K562 (cell line): ENCODE data around the gene PPP1R14C. TPM values are rescaled to one million over a fixed set of nuclear protein-coding genes. Genes with fewer than 3 reads are reported as not detected.
"Not testable (repeated sequence)": the region's sequence is repeated elsewhere in the genome, so short reads cannot be mapped to it uniquely, and the experiment has no call there.

Experiments
- ATAC-seq: fragments of 200-7000 bp; cut with Tn5 transposase; 3 replicates; pipeline ENCODE4 v1.9.1; 2020; ENCODE audit warnings: moderate library complexity
- BruUV-seq: library from RNA; stranded (reverse); fragments of 400-500 nt; replicated peaks from 2 replicates; lab custom pipeline; 2021; lab: Mats Ljungman, UMichigan
- CTCF ChIA-PET: fragments of 300-600 bp; formaldehyde crosslinking; extraction: SDS; loops from one replicate; lab custom pipeline; 2021; ENCODE audit warnings: low intra/inter-chr PET ratio; lab: Yijun Ruan, JAX
- POLR2A ChIA-PET: fragments of 300-600, 350-650 bp; sonication (Branson Sonifier 250); formaldehyde crosslinking; extraction: SDS; loops from one replicate; lab custom pipeline; 2021; ENCODE audit warnings: antibody characterized with exemption, inconsistent platforms; lab: Yijun Ruan, JAX
- DNase-seq, 4 experiments: peaks; one replicate each; pipeline versions ENCODE4 v3.0.0 to v3.0.0-alpha.2; 2011 to 2018; ENCODE audit warnings: low spot score in 3 of 4, mixed read lengths in 3 of 4; ENCODE audit errors: extremely low read depth in 1 of 4
- FAIRE-seq: peaks from 2 replicates; lab custom pipeline; 2011; peaks lifted over from hg19 to GRCh38; lab: Jason Lieb, UNC
- H2AFZ ChIP-seq: 2 replicates; pipeline ENCODE4 v1.6.0; 2011; ENCODE audit warnings: low read depth, low read length, control low read depth, inconsistent platforms
- H3K27ac ChIP-seq: fragments of 200-600 bp; 3 replicates; pipeline ENCODE4 v1.8.0; 2011; ENCODE audit warnings: low read depth, mild to moderate bottlenecking, control low read depth, inconsistent platforms, low read length, moderate library complexity, mixed read lengths; ENCODE audit errors: extremely low read depth
- H3K27me3 ChIP-seq, 2 experiments: fragments of 300-600 bp in 1 of 2; 2 replicates in 1 of 2; 3 replicates in 1 of 2; pipeline versions ENCODE4 v1.6.0 to v1.8.0; 2011; ENCODE audit warnings: inconsistent platforms in 2 of 2, low read length in 2 of 2, mild to moderate bottlenecking in 1 of 2, mixed read lengths in 1 of 2, moderate library complexity in 1 of 2; ENCODE audit not compliant: control insufficient read depth in 2 of 2, insufficient read depth in 2 of 2
- H3K36me3 ChIP-seq: fragments of 300-600 bp; 3 replicates; pipeline ENCODE4 v1.8.0; 2011; ENCODE audit warnings: mild to moderate bottlenecking, low read length, inconsistent platforms; ENCODE audit not compliant: control insufficient read depth, insufficient read depth
- H3K4me1 ChIP-seq, 2 experiments: fragments of 200-600 bp in 1 of 2; replicated peaks in 1 of 2; 2 replicates in 1 of 2; 3 replicates in 1 of 2; pipeline versions ENCODE4 v1.5.1 to v1.8.0; 2011; ENCODE audit warnings: inconsistent platforms in 2 of 2, low read length in 2 of 2, mild to moderate bottlenecking in 1 of 2, mixed read lengths in 1 of 2, moderate library complexity in 1 of 2; ENCODE audit not compliant: control insufficient read depth in 2 of 2, insufficient read depth in 2 of 2
- H3K4me2 ChIP-seq: 2 replicates; pipeline ENCODE4 v1.6.1; 2011; ENCODE audit warnings: low read length, control low read depth, inconsistent platforms, mixed read lengths; ENCODE audit not compliant: insufficient read depth
- H3K4me3 ChIP-seq: fragments of 200-600 bp; sonication (generic), shearing (Covaris generic); 2 replicates; pipeline ENCODE4 v1.5.1; 2016; ENCODE audit warnings: control low read depth, inconsistent platforms
- H3K79me2 ChIP-seq: fragments of 200-600 bp; 3 replicates; pipeline ENCODE4 v1.8.0; 2011; ENCODE audit warnings: low read length, inconsistent platforms; ENCODE audit not compliant: control insufficient read depth, insufficient read depth
- H3K9ac ChIP-seq, 2 experiments: 2 replicates each; pipeline versions ENCODE4 v1.6.0 to v1.6.1; 2011; ENCODE audit warnings: low read depth in 2 of 2, low read length in 2 of 2, control low read depth in 1 of 2, inconsistent platforms in 1 of 2, mild to moderate bottlenecking in 1 of 2, mixed read lengths in 1 of 2; ENCODE audit not compliant: insufficient read depth in 1 of 2
- H3K9me1 ChIP-seq: one replicate; pipeline ENCODE4 v1.6.0; 2011; ENCODE audit warnings: inconsistent platforms, mild to moderate bottlenecking, low read length, moderate library complexity; ENCODE audit not compliant: control insufficient read depth, insufficient read depth
- H3K9me3 ChIP-seq: replicated peaks from 2 replicates; pipeline ENCODE4 v1.5.1; 2011; ENCODE audit warnings: low read depth, low read length, inconsistent platforms; ENCODE audit not compliant: control insufficient read depth, insufficient read depth
- H4K20me1 ChIP-seq: replicated peaks from 2 replicates; pipeline ENCODE4 v1.6.1; 2011; ENCODE audit warnings: low read length, inconsistent platforms, mixed read lengths; ENCODE audit not compliant: control insufficient read depth, insufficient read depth
- HEY1 ChIP-seq: fragments of 250-450 bp; sonication (Bioruptor Pico); IDR thresholded peaks from 2 replicates; pipeline ENCODE4 v1.5.0; 2020; ENCODE audit warnings: mild to moderate bottlenecking, moderate library complexity, borderline replicate concordance
- KDM1A ChIP-seq, 2 experiments: fragments of 450-650 bp; IDR thresholded peaks; 2 replicates each; pipeline ENCODE4 v1.6.1; 2016; ENCODE audit warnings: mild to moderate bottlenecking in 2 of 2
- MEF2A ChIP-seq: IDR thresholded peaks from 2 replicates; pipeline ENCODE4 v1.6.1; 2011; ENCODE audit warnings: low read depth, mild to moderate bottlenecking, low read length, moderate library complexity; ENCODE audit not compliant: control insufficient read depth
- NR2C1 ChIP-seq, 2 experiments: fragments of 450-650 bp; IDR thresholded peaks; 2 replicates each; pipeline ENCODE4 v1.6.1; 2017; ENCODE audit warnings: mild to moderate bottlenecking in 2 of 2, antibody characterized with exemption in 1 of 2, inconsistent platforms in 1 of 2, missing compliant biosample characterization in 1 of 2, missing genetic modification characterization in 1 of 2
- PCBP1 ChIP-seq: fragments of 200-400 bp; formaldehyde crosslinking; IDR thresholded peaks from 2 replicates; pipeline ENCODE4 v1.6.1; 2018; ENCODE audit warnings: mild to moderate bottlenecking, low read depth, low read length; ENCODE audit not compliant: poor library complexity, severe bottlenecking
- RFX5 ChIP-seq: IDR thresholded peaks from 2 replicates; pipeline ENCODE4 v1.6.1; 2011; ENCODE audit warnings: low read depth, mild to moderate bottlenecking, improper control_type of control experiment, low read length
- ZFX ChIP-seq: sonication (generic); formaldehyde crosslinking; IDR thresholded peaks from 2 replicates; pipeline ENCODE4 v1.8.0; 2022; ENCODE audit warnings: mild to moderate bottlenecking, missing genetic modification reagents, moderate library complexity
- ZNF146 ChIP-seq: IDR thresholded peaks from one replicate; pipeline ENCODE4 v1.6.1; 2018; ENCODE audit warnings: missing compliant biosample characterization; ENCODE audit not compliant: unreplicated experiment
- WGBS: fragments of 100-300 bp; shearing (Covaris generic); methylation state at CpG from one replicate; pipeline ENCODE4 v1.1.6; 2016; ENCODE audit warnings: low coverage, mixed read lengths; ENCODE audit not compliant: insufficient coverage; ENCODE audit errors: missing lambda C conversion rate; 5-methylcytosine and 5-hydroxymethylcytosine counted together
- in situ Hi-C: fragments of 300-500 bp; cut with MboI; formaldehyde crosslinking; loops from 4 replicates; pipeline ENCODE4 v1.15.0; 2018; ENCODE audit warnings: inconsistent platforms, mixed read lengths
- intact Hi-C: fragments of 100-400 bp; cut with micrococcal nuclease; formaldehyde crosslinking; loops from 2 replicates; pipeline ENCODE4 v1.14.2; 2022
- polyA plus RNA-seq, 8 experiments: library from polyadenylated mRNA; depleted of rRNA in 4 of 8; stranded (reverse) in 5 of 8; unstranded in 3 of 8; fragments of >200 nt; fragmentation: Nextera tagmentation in 2 of 8; fragmentation: Illumina TruSeq in 1 of 8; extraction: Ambion mirVana in 2 of 8; extraction: Trizol in 1 of 8; gene quantifications; 2 replicates each; pipeline versions ENCODE4 v1.2.1 to v1.2.3, GENCODE V29; 2011 to 2014; ENCODE audit warnings: inconsistent platforms in 1 of 8, missing spikeins in 1 of 8
- total RNA-seq, 7 experiments: library from RNA; depleted of rRNA in 6 of 7; stranded (reverse); fragments of >200 nt in 6 of 7; fragmentation: Illumina TruSeq in 2 of 7; extraction: Trizol in 2 of 7; gene quantifications; 2 replicates each; pipeline versions ENCODE4 v1.2.1 to v1.2.3, GENCODE V29; 2011 to 2021; ENCODE audit warnings: low replicate concordance in 1 of 7
- TF ChIP-seq, protein P1 (sequence below), 2 experiments: fragments of 450-650 bp; conservative IDR thresholded peaks; 2 replicates each; pipeline ENCODE4 v1.6.1; 2017; ENCODE audit warnings: mild to moderate bottlenecking in 2 of 2, moderate library complexity in 2 of 2

Gene PPP1R14C
- total and polyA plus RNA-seq, 9 of the 15 experiments (the other 6 are each of a cell fraction or from before 2014, with no cell fraction given): 4.5 to 16.6 (median 11.9) TPM

DNA sequence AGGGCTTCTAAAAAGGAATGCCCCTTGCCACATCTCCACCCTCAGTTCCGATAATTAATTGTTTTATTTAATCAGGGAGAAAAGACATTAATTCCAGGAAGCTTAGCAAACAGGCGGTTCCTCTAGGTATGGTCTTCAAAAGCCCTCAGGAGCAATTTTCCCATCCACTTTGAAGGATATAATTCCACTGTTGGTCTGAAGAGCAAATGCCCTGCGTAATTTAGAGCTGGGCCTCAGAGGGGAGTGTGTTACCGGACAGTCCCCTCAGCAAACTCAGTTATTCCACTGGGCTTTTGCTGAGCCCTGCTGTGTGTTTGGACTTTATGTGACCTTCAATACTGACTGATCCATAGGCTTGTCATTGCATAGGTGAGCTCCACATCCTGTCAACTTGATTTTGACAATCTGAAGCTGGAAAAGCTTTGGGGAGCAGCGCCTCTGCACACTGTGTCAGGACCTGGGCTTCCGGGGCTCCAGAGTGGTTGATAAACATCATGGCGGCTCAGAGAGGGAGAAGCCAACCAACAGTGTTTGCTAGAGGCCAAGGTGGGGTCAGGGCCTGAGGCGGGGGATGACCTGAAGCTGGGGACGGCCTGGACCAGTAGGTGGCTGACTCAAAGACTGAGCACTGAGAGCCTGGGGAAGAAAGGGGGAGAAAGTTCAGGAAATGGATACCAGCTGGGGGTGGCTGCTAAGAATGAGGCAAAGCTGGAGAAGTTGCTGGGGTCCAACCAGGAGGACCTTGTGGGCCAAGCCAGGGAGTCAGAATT is 43.5 kb downstream of the PPP1R14C start (continued):
- TF ChIP-seq, protein P1, sequence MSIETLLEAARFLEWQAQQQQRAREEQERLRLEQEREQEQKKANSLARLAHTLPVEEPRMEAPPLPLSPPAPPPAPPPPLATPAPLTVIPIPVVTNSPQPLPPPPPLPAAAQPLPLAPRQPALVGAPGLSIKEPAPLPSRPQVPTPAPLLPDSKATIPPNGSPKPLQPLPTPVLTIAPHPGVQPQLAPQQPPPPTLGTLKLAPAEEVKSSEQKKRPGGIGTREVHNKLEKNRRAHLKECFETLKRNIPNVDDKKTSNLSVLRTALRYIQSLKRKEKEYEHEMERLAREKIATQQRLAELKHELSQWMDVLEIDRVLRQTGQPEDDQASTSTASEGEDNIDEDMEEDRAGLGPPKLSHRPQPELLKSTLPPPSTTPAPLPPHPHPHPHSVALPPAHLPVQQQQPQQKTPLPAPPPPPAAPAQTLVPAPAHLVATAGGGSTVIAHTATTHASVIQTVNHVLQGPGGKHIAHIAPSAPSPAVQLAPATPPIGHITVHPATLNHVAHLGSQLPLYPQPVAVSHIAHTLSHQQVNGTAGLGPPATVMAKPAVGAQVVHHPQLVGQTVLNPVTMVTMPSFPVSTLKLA (conservative IDR thresholded peaks at IDR 0.05): no peak
- TF ChIP-seq MEF2A (no peak), ZFX (CRISPR knock-in tag) (no peak), ZNF146 (CRISPR knock-in tag) (no peak), HEY1 (CRISPR knock-in tag) (no peak), PCBP1 (no peak), RFX5 (no peak)

DNA sequence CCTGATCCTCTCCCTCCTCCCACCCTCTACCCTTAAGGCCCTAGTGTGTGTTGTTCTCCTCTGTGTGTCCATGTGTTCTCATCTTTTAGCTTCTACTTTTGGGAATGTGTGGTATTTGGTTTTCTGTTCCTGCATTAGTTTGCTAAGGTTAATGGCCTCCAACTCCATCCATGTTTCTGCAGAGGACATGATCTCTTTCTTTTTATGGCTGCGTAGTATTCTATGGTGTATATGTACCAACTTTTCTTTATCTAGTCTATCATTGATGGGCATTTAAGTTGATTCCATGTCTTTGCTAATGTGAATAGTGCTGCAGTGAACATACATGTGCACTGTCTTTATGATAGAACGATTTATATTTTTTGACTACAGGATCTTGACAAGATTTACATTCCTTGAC is 44.6 kb downstream of the PPP1R14C start:
- BruUV-seq: not testable (repeated sequence)
- WGBS: 86% methylated on average over 2 of the region's 2 CpGs

More for the DNA sequence above, 44.6 kb downstream of the PPP1R14C start:
- intact Hi-C loops: loop anchor here (5.0 kb wide), 1 partner anchor 105 kb away; no protein-coding TSS in a partner anchor
- H3K4me3 ChIP-seq; DNase-seq; H3K9me3 ChIP-seq; H3K9me1 ChIP-seq; in situ Hi-C loops; H3K27me3 ChIP-seq; ATAC-seq; FAIRE-seq; H4K20me1 ChIP-seq; H2AFZ ChIP-seq; H3K4me2 ChIP-seq; H3K9ac ChIP-seq; H3K79me2 ChIP-seq; H3K27ac ChIP-seq; POLR2A ChIA-PET; H3K36me3 ChIP-seq; TF ChIP-seq NR2C1 (tag; IDR thresholded peaks at IDR 0.05): not testable (repeated sequence)
- CTCF ChIA-PET: interaction anchor here (0.5 kb wide), 1 partner anchor 461 kb away, joined by 5 read pairs; no protein-coding TSS in a partner anchor
- 0 out of 2 replicates have a peak, but pooled peaks have one; percentile 23 for TF ChIP-seq NR2C1 (IDR thresholded peaks at IDR 0.05)
- peak; percentile 53 for TF ChIP-seq ZNF146 (CRISPR knock-in tag)
- 0 out of 4 replicates have a peak, but pooled peaks of 1 of the 2 experiments have one; percentile 9 for TF ChIP-seq KDM1A (IDR thresholded peaks at IDR 0.05)
- H3K4me1 ChIP-seq: peaks cover 15 to 25% of the 10 kb centered on the region in 2 experiments; a peak in 4 of 5 replicates
